ENCODE results near the gene RGSL1.

DNA sequence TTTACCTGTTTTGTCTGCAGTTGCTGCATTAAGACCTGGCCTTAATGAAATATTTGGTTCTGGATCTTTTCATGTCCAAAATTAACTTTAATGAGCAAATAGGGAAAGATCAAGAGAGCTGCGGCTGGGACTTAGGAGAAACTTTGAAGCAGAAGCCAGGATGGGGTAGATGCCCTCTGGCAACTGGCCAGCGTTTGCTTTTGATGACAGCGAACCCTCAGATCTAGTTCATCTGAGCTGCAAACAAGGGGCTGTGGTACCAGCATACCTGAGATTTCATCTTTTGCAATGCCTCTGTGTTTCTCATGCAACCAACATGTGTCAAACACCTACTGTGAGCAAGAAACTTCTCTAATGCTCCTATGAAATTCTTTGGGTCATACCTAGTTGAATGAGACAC is 36.5 kb upstream of the RGSL1 start:
- TF ChIP-seq, protein P1, sequence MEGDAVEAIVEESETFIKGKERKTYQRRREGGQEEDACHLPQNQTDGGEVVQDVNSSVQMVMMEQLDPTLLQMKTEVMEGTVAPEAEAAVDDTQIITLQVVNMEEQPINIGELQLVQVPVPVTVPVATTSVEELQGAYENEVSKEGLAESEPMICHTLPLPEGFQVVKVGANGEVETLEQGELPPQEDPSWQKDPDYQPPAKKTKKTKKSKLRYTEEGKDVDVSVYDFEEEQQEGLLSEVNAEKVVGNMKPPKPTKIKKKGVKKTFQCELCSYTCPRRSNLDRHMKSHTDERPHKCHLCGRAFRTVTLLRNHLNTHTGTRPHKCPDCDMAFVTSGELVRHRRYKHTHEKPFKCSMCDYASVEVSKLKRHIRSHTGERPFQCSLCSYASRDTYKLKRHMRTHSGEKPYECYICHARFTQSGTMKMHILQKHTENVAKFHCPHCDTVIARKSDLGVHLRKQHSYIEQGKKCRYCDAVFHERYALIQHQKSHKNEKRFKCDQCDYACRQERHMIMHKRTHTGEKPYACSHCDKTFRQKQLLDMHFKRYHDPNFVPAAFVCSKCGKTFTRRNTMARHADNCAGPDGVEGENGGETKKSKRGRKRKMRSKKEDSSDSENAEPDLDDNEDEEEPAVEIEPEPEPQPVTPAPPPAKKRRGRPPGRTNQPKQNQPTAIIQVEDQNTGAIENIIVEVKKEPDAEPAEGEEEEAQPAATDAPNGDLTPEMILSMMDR (IDR thresholded peaks at IDR 0.05; ENCODE audit: poor library complexity), result no peak
- TF ChIP-seq EZH2 (IDR thresholded peaks at IDR 0.05; ENCODE audit: borderline replicate concordance), result no peak
- TF ChIP-seq EZH2phosphoT487 (IDR thresholded peaks at IDR 0.05; ENCODE audit: low read depth, severe bottlenecking, unreplicated experiment), result no peak
